Natural killer cell (primary cell): ENCODE measurements around the gene RNF212B. TPM values are rescaled to one million over a fixed set of nuclear protein-coding genes. Genes with fewer than 3 reads are reported as not detected.

ENCODE experiments used
- total RNA-seq, 4 donors: library from RNA; stranded (reverse); fragments of 120-200 nt in 1 of 4; gene quantifications; one replicate each; pipeline versions ENCODE4 v1.2.3 to v1.2.4, GENCODE V29; 2013 to 2022

RNF212B gene
- total RNA-seq, 3 donors from 2014 or later (not counting 1 experiment from before 2014, with no cell fraction given), result not detected

Other genes starting within 250 kb of the RNF212B start
- gene C14orf93, start 227.8 kb upstream of the RNF212B start, total RNA-seq, result 10 to 100 TPM; 12.1 to 15.1 (median 13.6) TPM
- gene PSMB5, start 203.0 kb upstream of the RNF212B start, total RNA-seq, result 10 to 100 TPM; 15.7 to 19.1 (median 16.4) TPM
- not detected for gene PSMB11, start 195.7 kb upstream of the RNF212B start, total RNA-seq
- 1 to 10 TPM; 1.9 to 4.9 (median 2.8) TPM for gene CDH24, start 180.4 kb upstream of the RNF212B start, total RNA-seq
- gene ACIN1, start 142.8 kb upstream of the RNF212B start, total RNA-seq, result 100 to 1,000 TPM; 321 to 395 (median 347) TPM
- 10 to 100 TPM; 10.6 to 19.0 (median 14.7) TPM for gene C14orf119, start 142.4 kb upstream of the RNF212B start, total RNA-seq
- gene CIROP, start 132.9 kb upstream of the RNF212B start, total RNA-seq, result not detected
- gene CEBPE, start 118.7 kb upstream of the RNF212B start, total RNA-seq, result not detected
- gene SLC7A8, start 54.3 kb upstream of the RNF212B start, total RNA-seq, result 1 to 10 TPM in 2 of 3 donors, under 1 TPM in 1; 0.42 to 1.2 (median 1.0) TPM
- gene HOMEZ, start 48.2 kb downstream of the RNF212B start, total RNA-seq, result 10 to 100 TPM in 1 of 3 donors, 1 to 10 TPM in 2; 5.1 to 10.1 (median 7.0) TPM
- 10 to 100 TPM; 13.2 to 27.8 (median 25.1) TPM for gene PPP1R3E, start 64.9 kb downstream of the RNF212B start, total RNA-seq
- gene BCL2L2, start 68.9 kb downstream of the RNF212B start, total RNA-seq, result 10 to 100 TPM; 13.8 to 25.3 (median 14.4) TPM
- gene PABPN1, start 83.5 kb downstream of the RNF212B start, total RNA-seq, result 100 to 1,000 TPM; 226 to 261 (median 238) TPM
- gene SLC22A17, start 115.0 kb downstream of the RNF212B start, total RNA-seq, result under 1 TPM in 2 of 3 donors, not detected in 1; 0.28 to 1.00 TPM
- gene EFS, start 127.2 kb downstream of the RNF212B start, total RNA-seq, result not detected
- not detected for gene IL25, start 134.9 kb downstream of the RNF212B start, total RNA-seq
- 1 to 10 TPM in 2 of 3 donors, not detected in 1; 2.9 to 4.5 TPM for gene CMTM5, start 139.1 kb downstream of the RNF212B start, total RNA-seq
- gene MYH6, start 170.3 kb downstream of the RNF212B start, total RNA-seq, result not detected
- gene MYH7, start 197.7 kb downstream of the RNF212B start, total RNA-seq, result not detected
- 100 to 1,000 TPM; 110 to 136 (median 126) TPM for gene NGDN, start 231.8 kb downstream of the RNF212B start, total RNA-seq